ENCODE results near the gene ZIC5.

GRCh38 chr13:99944606-99945005, 27.0 kb downstream of the ZIC5 start:
- TF ChIP-seq POLR2AphosphoS5 (IDR thresholded peaks at IDR 0.05) (no peak), CTCF (IDR thresholded peaks at IDR 0.05) (no peak), POLR2A (IDR thresholded peaks at IDR 0.05) (no peak)

Measured in prostate gland (tissue), 2 donors.